Mesothelial cell of epicardium (in vitro differentiated cells): ENCODE data around the gene CTSW. TPM values are rescaled to one million over a fixed set of nuclear protein-coding genes. Genes with fewer than 3 reads are reported as not detected.

ENCODE experiments used
- DNase-seq, 2 experiments: peaks; one replicate each; pipeline ENCODE4 v3.0.0; 2021; ENCODE audit warnings: low spot score in 2 of 2; ENCODE audit not compliant: unreplicated experiment in 2 of 2
- H3K27ac Mint-ChIP-seq: 2 replicates; pipeline ENCODE4 v1.8.0; 2021; ENCODE audit warnings: mixed read lengths
- H3K27me3 Mint-ChIP-seq: 2 replicates; pipeline ENCODE4 v1.8.0; 2021; ENCODE audit warnings: low read depth, mixed read lengths
- H3K36me3 Mint-ChIP-seq: 2 replicates; pipeline ENCODE4 v1.8.0; 2021; ENCODE audit warnings: mixed read lengths
- H3K4me1 Mint-ChIP-seq: 2 replicates; pipeline ENCODE4 v1.8.0; 2021; ENCODE audit warnings: mixed read lengths
- H3K4me3 Mint-ChIP-seq: 2 replicates; pipeline ENCODE4 v1.8.0; 2021; ENCODE audit warnings: mild to moderate bottlenecking, moderate library complexity, mixed read lengths
- H3K9me3 Mint-ChIP-seq: 2 replicates; pipeline ENCODE4 v1.8.0; 2021; ENCODE audit warnings: mixed read lengths
- total RNA-seq: library from RNA; stranded (reverse); gene quantifications from 3 replicates; pipeline ENCODE4 v1.2.1, GENCODE V29; 2021
- TF ChIP-seq, protein P1 (sequence below): fragments of 200-600 bp; sonication (generic); IDR thresholded peaks from one replicate; pipeline ENCODE4 v1.5.0; 2021; ENCODE audit warnings: antibody characterized with exemption; ENCODE audit not compliant: unreplicated experiment

The CTSW gene
- total RNA-seq, 1 donor from 2014 or later = not detected

DNA sequence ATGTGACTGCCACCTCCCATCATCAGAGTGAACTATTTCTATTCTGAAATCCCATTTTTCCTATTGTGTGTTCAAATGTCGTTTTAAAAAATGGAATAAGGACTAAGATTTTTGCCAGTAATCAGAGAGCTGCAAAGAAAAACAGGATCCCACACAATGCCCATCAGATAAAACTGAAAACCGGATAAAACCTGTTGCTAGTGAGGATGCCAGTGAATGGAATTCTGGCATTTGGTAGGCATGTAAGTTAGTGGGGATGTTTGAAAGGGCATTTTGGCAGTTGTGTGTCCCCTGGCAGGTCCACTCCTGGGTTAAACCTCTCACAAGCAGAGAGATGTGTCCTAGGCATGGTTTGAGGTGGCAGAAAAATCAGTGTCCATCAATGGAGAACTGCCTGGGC is 45.8 kb downstream of the CTSW start:
- H3K4me3 Mint-ChIP-seq = no peak overlapping the region
- no peak for DNase-seq
- peaks cover under 1% of the 10 kb centered on the region for H3K4me1 Mint-ChIP-seq
- H3K9me3 Mint-ChIP-seq = no peaks in the 10 kb centered on the region
- no peak overlapping the region for H3K27ac Mint-ChIP-seq
- TF ChIP-seq, protein P1, sequence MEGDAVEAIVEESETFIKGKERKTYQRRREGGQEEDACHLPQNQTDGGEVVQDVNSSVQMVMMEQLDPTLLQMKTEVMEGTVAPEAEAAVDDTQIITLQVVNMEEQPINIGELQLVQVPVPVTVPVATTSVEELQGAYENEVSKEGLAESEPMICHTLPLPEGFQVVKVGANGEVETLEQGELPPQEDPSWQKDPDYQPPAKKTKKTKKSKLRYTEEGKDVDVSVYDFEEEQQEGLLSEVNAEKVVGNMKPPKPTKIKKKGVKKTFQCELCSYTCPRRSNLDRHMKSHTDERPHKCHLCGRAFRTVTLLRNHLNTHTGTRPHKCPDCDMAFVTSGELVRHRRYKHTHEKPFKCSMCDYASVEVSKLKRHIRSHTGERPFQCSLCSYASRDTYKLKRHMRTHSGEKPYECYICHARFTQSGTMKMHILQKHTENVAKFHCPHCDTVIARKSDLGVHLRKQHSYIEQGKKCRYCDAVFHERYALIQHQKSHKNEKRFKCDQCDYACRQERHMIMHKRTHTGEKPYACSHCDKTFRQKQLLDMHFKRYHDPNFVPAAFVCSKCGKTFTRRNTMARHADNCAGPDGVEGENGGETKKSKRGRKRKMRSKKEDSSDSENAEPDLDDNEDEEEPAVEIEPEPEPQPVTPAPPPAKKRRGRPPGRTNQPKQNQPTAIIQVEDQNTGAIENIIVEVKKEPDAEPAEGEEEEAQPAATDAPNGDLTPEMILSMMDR = no peak
- no peaks in the 10 kb centered on the region for H3K27me3 Mint-ChIP-seq
- H3K36me3 Mint-ChIP-seq = peaks cover 14% of the 10 kb centered on the region

DNA sequence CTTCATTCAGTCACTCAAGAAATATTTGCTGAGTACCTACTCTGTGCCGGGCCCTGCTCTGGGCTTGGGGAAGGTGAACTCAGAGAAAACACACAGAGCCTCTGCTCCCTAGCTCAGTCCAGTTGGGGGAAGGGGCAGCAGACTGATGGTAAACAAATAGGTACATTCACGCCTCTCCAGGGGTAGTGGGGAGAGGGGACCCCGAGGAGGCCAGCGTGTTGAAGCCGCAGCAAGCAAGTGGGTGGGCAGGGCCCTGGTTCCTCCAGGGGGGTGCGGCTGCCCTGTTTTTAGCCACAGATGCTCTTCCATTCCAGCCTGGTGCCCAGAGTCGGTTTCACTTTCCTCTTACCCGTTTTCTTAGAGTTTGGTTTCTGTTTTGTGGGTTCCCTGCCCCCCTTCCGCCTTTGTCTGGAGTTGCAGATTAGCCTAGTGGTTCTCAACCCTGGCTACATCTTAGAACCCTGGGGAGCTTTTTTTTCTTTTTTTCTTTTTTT is 48.3 kb downstream of the CTSW start:
- Mint-ChIP-seq H3K4me3 (no peak overlapping the region), H3K9me3 (no peaks in the 10 kb centered on the region), H3K27me3 (no peaks in the 10 kb centered on the region), H3K36me3 (peaks cover 4% of the 10 kb centered on the region), H3K27ac (no peak overlapping the region), H3K4me1 (no peaks in the 10 kb centered on the region)
- TF ChIP-seq, protein P1 = no peak
- no peak for DNase-seq

DNA sequence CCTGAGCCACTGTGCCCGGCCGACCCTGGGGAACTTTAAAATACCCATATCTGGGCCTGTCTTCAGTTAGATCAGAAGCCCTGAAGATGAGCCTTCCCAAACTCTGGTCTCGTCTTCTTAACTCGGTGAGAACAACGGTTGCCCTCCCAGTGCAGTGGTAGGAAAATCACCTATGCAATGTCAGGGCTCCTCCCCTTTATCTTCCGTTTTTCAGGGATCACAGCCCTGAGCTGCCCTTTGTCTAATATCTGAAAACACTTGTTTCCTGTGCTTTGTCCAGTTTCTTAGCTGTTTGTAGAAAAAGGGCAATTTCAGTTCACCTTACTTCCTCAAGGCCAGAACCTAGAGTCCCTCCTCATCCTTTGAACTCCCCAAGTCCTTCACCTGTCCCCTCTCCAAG is 49.0 kb downstream of the CTSW start:
- no peaks in the 10 kb centered on the region for H3K9me3 Mint-ChIP-seq
- H3K27ac Mint-ChIP-seq = no peak overlapping the region
- H3K27me3 Mint-ChIP-seq = no peaks in the 10 kb centered on the region

GRCh38 chr11:65931773-65932557 is 52.3 kb downstream of the CTSW start:
- H3K4me3 Mint-ChIP-seq = no peak overlapping the region
- no peaks in the 10 kb centered on the region for H3K9me3 Mint-ChIP-seq
- H3K4me1 Mint-ChIP-seq = peaks cover 3% of the 10 kb centered on the region
- no peaks in the 10 kb centered on the region for H3K36me3 Mint-ChIP-seq
- no peak overlapping the region for H3K27ac Mint-ChIP-seq
- TF ChIP-seq, protein P1 = no peak
- no peak for DNase-seq
- H3K27me3 Mint-ChIP-seq = no peaks in the 10 kb centered on the region

More for the DNA sequence above, 49.0 kb downstream of the CTSW start:
- H3K36me3 Mint-ChIP-seq = no peaks in the 10 kb centered on the region
- H3K4me3 Mint-ChIP-seq = no peak overlapping the region
- DNase-seq = no peak
- H3K4me1 Mint-ChIP-seq = no peaks in the 10 kb centered on the region
- TF ChIP-seq, protein P1 = no peak

- Mint-ChIP-seq H3K9me3 (no peaks in the 10 kb centered on the region), H3K4me1 (peaks cover 3% of the 10 kb centered on the region), H3K4me3 (no peak overlapping the region), H3K27me3 (peaks cover 2% of the 10 kb centered on the region), H3K27ac (no peak overlapping the region), H3K36me3 (no peaks in the 10 kb centered on the region)
- no peak for DNase-seq
- TF ChIP-seq, protein P1 = no peak
Measured at GRCh38 chr11:65932558-65932919, 52.9 kb downstream of the CTSW start.

Other genes with a start within 250 kb of the CTSW start
- gene SIPA1, start 241.7 kb upstream of the CTSW start, total RNA-seq = 37.1 to 42.9 TPM (median 37.5 TPM) in 3 replicates
- gene RELA, start 216.9 kb upstream of the CTSW start, total RNA-seq = 95.6 to 98.8 TPM (median 96.8 TPM) in 3 replicates
- gene KAT5, start 167.6 kb upstream of the CTSW start, total RNA-seq = 72.0 to 77.8 TPM (median 77.1 TPM) in 3 replicates
- gene RNASEH2C, start 159.0 kb upstream of the CTSW start, total RNA-seq = 41.8 to 45.0 TPM (median 42.4 TPM) in 3 replicates
- 23.3 to 24.9 TPM (median 24.3 TPM) in 3 replicates for gene AP5B1, start 98.9 kb upstream of the CTSW start, total RNA-seq
- 3.9 to 4.7 TPM (median 4.3 TPM) in 3 replicates for gene OVOL1, start 92.8 kb upstream of the CTSW start, total RNA-seq
- 6.8 to 10.7 TPM (median 7.5 TPM) in 3 replicates for gene SNX32, start 45.9 kb upstream of the CTSW start, total RNA-seq
- gene CFL1, start 21.7 kb upstream of the CTSW start, total RNA-seq = 730 to 758 TPM (median 736 TPM) in 3 replicates
- 73.3 to 74.9 TPM (median 73.7 TPM) in 3 replicates for gene MUS81, start 19.4 kb upstream of the CTSW start, total RNA-seq
- gene EFEMP2, start 7.0 kb upstream of the CTSW start, total RNA-seq = 203 to 216 TPM (median 211 TPM) in 3 replicates
- gene FIBP, start 8.6 kb downstream of the CTSW start, total RNA-seq = 62.4 to 63.9 TPM (median 62.9 TPM) in 3 replicates
- 12.3 to 13.8 TPM (median 12.8 TPM) in 3 replicates for gene CCDC85B, start 10.8 kb downstream of the CTSW start, total RNA-seq
- 2.7 to 4.3 TPM (median 3.1 TPM) in 3 replicates for gene FOSL1, start 20.6 kb downstream of the CTSW start, total RNA-seq
- gene C11orf68, start 39.2 kb downstream of the CTSW start, total RNA-seq = 33.4 to 34.9 TPM (median 33.9 TPM) in 3 replicates
- gene DRAP1, start 39.6 kb downstream of the CTSW start, total RNA-seq = 68.5 to 74.4 TPM (median 70.9 TPM) in 3 replicates
- not detected in 3 replicates for gene TSGA10IP, start 65.6 kb downstream of the CTSW start, total RNA-seq
- 47.1 to 55.1 TPM (median 54.4 TPM) in 3 replicates for gene SART1, start 81.9 kb downstream of the CTSW start, total RNA-seq
- 34.0 to 37.0 TPM (median 34.2 TPM) in 3 replicates for gene EIF1AD, start 122.3 kb downstream of the CTSW start, total RNA-seq
- gene BANF1, start 122.7 kb downstream of the CTSW start, total RNA-seq = 170 to 195 TPM (median 176 TPM) in 3 replicates
- 1.1 to 1.2 TPM (median 1.2 TPM) in 3 replicates for gene CST6, start 132.2 kb downstream of the CTSW start, total RNA-seq
- gene CATSPER1, start 146.6 kb downstream of the CTSW start, total RNA-seq = not detected in 3 replicates
- 4.7 to 5.7 TPM (median 4.9 TPM) in 3 replicates for gene GAL3ST3, start 169.3 kb downstream of the CTSW start, total RNA-seq
- 182 to 201 TPM (median 195 TPM) in 3 replicates for gene SF3B2, start 172.5 kb downstream of the CTSW start, total RNA-seq
- gene PACS1, start 190.4 kb downstream of the CTSW start, total RNA-seq = 81.6 to 88.0 TPM (median 87.0 TPM) in 3 replicates